Large intestine (tissue), 3 donors: ENCODE data around the gene FAM83E. TPM values are rescaled to one million over a fixed set of nuclear protein-coding genes. Genes with fewer than 3 reads are reported as not detected.

Source experiments
- DNase-seq, 2 donors: peaks; one replicate each; pipeline versions ENCODE4 v3.0.0 to v3.0.0-alpha.2; 2013
- H3K27ac ChIP-seq: one replicate; pipeline ENCODE4 v1.5.1; 2013; ENCODE audit warnings: low read length
- H3K27me3 ChIP-seq: 2 replicates; pipeline ENCODE4 v1.6.1; 2013; ENCODE audit warnings: low read length; ENCODE audit not compliant: control insufficient read depth, insufficient read depth
- H3K36me3 ChIP-seq: 2 replicates; pipeline ENCODE4 v1.6.1; 2013; ENCODE audit warnings: low read length; ENCODE audit not compliant: control insufficient read depth, insufficient read depth
- H3K4me1 ChIP-seq: one replicate; pipeline ENCODE4 v1.6.1; 2013; ENCODE audit warnings: low read length; ENCODE audit not compliant: control insufficient read depth, insufficient read depth
- H3K4me3 ChIP-seq: one replicate; pipeline ENCODE4 v1.5.1; 2013; ENCODE audit warnings: low read length
- H3K9me3 ChIP-seq: one replicate; pipeline ENCODE4 v1.6.1; 2013; ENCODE audit warnings: mild to moderate bottlenecking, low read depth, low read length, moderate library complexity; ENCODE audit not compliant: control insufficient read depth
- WGBS: methylation state at CpG from one replicate; pipeline ENCODE4 v1.1.5; 2013; ENCODE audit warnings: low lambda C conversion rate; ENCODE audit not compliant: insufficient coverage; 5-methylcytosine and 5-hydroxymethylcytosine counted together
- polyA plus RNA-seq: library from polyadenylated mRNA; unstranded; fragments of 120-200 nt; gene quantifications from one replicate; pipeline ENCODE4 v1.2.1, GENCODE V29; 2013

Gene FAM83E
- polyA plus RNA-seq, 1 donor = 77.5 TPM

- peaks cover 12% of the 10 kb centered on the region for H3K9me3 ChIP-seq
- peak overlapping the region; percentile 97 for H3K27ac ChIP-seq
- peaks cover 18% of the 10 kb centered on the region for H3K36me3 ChIP-seq
- H3K27me3 ChIP-seq = no peaks in the 10 kb centered on the region
- no peak overlapping the region for H3K4me3 ChIP-seq
- peaks cover 74% of the 10 kb centered on the region for H3K4me1 ChIP-seq
- no peak for DNase-seq
- WGBS = no CpG with 5 or more reads among the region's 34 CpGs
Measured at GRCh38 chr19:48628486-48629296, 13.8 kb upstream of the FAM83E start.

DNA sequence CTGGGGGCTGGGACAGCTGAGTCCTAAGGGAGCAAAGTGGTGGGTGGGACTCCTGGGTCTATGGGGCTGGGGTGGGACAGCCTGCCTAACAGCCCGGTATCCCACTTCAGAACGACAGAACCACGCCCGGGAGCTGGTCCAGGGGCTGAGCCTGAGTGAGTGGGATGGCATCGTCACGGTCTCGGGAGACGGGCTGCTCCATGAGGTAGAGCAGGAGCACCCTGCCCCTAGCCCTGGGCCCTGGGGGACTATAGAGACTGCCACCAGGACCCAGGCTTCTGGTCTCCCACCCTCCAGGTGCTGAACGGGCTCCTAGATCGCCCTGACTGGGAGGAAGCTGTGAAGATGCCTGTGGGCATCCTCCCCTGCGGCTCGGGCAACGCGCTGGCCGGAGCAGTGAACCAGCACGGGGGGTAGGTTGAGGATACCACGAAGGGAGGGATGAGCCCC, 13.0 kb upstream of the FAM83E start:
- Histone ChIP-seq H3K27me3 (no peaks in the 10 kb centered on the region), H3K4me1 (peaks cover 73% of the 10 kb centered on the region), H3K36me3 (peaks cover 18% of the 10 kb centered on the region), H3K9me3 (peaks cover 12% of the 10 kb centered on the region), H3K4me3 (no peak overlapping the region), H3K27ac (peak overlapping the region; percentile 97)
- DNase-seq = no peak
- WGBS = no CpG with 5 or more reads among the region's 17 CpGs

GRCh38 chr19:48627201-48627864, 12.5 kb upstream of the FAM83E start:
- Histone ChIP-seq H3K4me1 (peaks cover 68% of the 10 kb centered on the region), H3K27me3 (no peaks in the 10 kb centered on the region), H3K27ac (peak overlapping the region; percentile 97), H3K36me3 (peaks cover 18% of the 10 kb centered on the region), H3K4me3 (no peak overlapping the region), H3K9me3 (peaks cover 12% of the 10 kb centered on the region)
- peak in 1 of 2 donors; percentile 90 for DNase-seq
- no CpG with 5 or more reads among the region's 6 CpGs for WGBS

DNA sequence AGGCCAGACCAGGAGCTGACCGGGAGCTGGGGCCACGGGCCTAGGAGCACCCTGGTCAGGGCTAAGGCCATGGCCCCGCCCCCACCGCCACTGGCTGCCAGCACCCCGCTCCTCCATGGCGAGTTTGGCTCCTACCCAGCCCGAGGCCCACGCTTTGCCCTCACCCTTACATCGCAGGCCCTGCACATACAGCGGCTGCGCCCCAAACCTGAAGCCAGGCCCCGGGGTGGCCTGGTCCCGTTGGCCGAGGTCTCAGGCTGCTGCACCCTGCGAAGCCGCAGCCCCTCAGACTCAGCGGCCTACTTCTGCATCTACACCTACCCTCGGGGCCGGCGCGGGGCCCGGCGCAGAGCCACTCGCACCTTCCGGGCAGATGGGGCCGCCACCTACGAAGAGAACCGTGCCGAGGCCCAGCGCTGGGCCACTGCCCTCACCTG, 11.0 kb upstream of the FAM83E start:
- peaks cover 58% of the 10 kb centered on the region for H3K4me1 ChIP-seq
- peaks cover 12% of the 10 kb centered on the region for H3K9me3 ChIP-seq
- no peaks in the 10 kb centered on the region for H3K27me3 ChIP-seq
- peak overlapping the region; percentile 59 for H3K4me3 ChIP-seq
- H3K36me3 ChIP-seq = peaks cover 16% of the 10 kb centered on the region
- WGBS = no CpG with 5 or more reads among the region's 30 CpGs
- peak overlapping the region; percentile 95 for H3K27ac ChIP-seq
- peak in 1 of 2 donors; percentile 8 for DNase-seq

DNA sequence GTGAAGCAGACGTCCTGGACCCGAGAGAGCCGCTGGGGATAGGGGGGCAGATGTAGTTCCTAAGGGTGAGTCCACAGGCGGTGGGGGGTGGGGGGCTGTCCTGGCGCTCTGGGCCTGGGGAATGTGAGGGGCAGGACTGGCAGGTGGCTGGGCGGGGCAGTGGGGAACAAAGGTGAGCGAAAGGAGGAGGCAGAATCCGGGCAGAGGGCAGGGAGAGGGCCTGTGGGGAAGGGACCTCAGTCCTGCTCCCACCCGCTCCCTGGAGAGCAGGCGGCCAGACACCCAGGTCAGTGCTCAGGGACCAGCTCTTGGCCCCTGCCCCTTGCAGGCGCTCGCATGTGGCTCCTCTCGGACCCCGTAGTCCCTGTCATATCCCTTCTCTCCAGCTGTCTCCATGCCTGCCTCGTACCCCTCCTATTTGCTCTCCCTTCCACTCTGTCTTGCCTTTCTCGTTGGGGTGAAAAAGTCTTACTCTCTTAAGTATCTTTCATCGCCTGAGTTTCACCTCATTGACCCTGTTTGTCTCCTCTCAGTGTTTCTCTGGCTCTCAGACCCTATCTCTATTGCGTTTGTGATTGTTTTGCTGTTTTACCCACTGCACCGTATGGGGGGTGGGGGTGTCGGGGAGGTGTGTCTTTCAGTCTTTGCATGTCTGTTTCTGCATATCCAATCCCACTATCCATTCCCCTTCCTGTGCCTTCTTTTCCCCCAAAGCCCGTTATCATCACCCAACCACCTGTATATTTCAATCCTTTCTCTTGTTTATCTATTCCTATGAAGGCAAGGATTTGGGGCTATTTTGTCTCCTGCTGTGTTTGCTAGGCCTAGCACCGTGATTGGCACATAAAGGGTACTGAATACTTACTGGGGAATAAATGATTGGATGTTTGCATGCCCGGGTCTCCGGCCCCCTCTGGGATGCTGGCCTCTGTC, 10.2 kb upstream of the FAM83E start:
- Histone ChIP-seq H3K27ac (peak overlapping the region; percentile 95), H3K36me3 (peaks cover 16% of the 10 kb centered on the region), H3K4me1 (peaks cover 49% of the 10 kb centered on the region), H3K27me3 (no peaks in the 10 kb centered on the region), H3K9me3 (peaks cover 12% of the 10 kb centered on the region), H3K4me3 (peak overlapping the region; percentile 59)
- 40% methylated on average over 2 of the region's 24 CpGs for WGBS
- peak in 1 of 2 donors; percentile 82 for DNase-seq

GRCh38 chr19:48624067-48624594, 9.3 kb upstream of the FAM83E start:
- H3K36me3 ChIP-seq = peaks cover 15% of the 10 kb centered on the region
- peak overlapping the region; percentile 95 for H3K27ac ChIP-seq
- H3K9me3 ChIP-seq = peaks cover 3% of the 10 kb centered on the region
- peak; percentile 98 to 99 for DNase-seq
- WGBS = no CpG with 5 or more reads among the region's 40 CpGs
- peaks cover 45% of the 10 kb centered on the region for H3K4me1 ChIP-seq
- H3K4me3 ChIP-seq = peak overlapping the region; percentile 59
- no peaks in the 10 kb centered on the region for H3K27me3 ChIP-seq

DNA sequence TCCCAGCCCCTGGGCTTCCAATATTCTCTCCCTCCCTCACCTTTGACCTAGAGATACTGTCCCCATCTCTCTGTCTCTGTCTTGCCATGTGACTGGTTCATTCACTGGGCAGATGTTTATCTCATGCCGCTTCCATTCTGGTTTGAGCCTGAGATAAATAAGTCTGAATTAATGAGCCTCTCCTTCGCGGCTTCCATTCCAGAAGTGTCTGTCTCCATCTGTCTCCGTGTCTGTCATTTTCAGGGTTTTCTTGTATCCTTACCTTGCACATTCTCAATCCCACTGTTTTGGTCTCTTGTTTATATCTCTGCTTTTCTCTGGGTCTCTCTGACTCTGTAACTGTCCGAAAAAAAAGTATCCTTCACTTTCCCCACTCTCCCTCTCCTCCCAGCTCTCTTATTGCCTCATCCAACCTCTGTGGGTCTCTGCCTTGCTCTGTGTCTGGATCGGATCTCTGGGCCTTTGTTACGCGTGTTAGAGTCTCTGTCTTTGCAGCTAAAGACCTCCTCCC, 8.7 kb upstream of the FAM83E start:
- Histone ChIP-seq H3K27ac (peak overlapping the region; percentile 95), H3K4me1 (peaks cover 41% of the 10 kb centered on the region), H3K4me3 (peak overlapping the region; percentile 42), H3K36me3 (peaks cover 10% of the 10 kb centered on the region), H3K9me3 (peaks cover under 1% of the 10 kb centered on the region), H3K27me3 (no peaks in the 10 kb centered on the region)
- WGBS = 13% methylated on average over 3 of the region's 8 CpGs
- no peak for DNase-seq

- 0% methylated on average over 1 of the region's 6 CpGs for WGBS
- peaks cover 42% of the 10 kb centered on the region for H3K4me1 ChIP-seq
- peak in 1 of 2 donors; percentile 10 for DNase-seq
Measured at GRCh38 chr19:48619692-48620585, 5.1 kb upstream of the FAM83E start.

More at GRCh38 chr19:48619692-48620585, 5.1 kb upstream of the FAM83E start:
- Histone ChIP-seq H3K4me3 (peak overlapping the region; percentile 95), H3K36me3 (peaks cover 28% of the 10 kb centered on the region), H3K9me3 (no peaks in the 10 kb centered on the region), H3K27ac (peak overlapping the region; percentile 82), H3K27me3 (no peaks in the 10 kb centered on the region)
